Coronary artery (tissue), 2 donors: ENCODE data around the gene CLEC3A.

Experiments used
- DNase-seq: peaks from one replicate; pipeline ENCODE4 v3.0.0-alpha.2; 2017; ENCODE audit warnings: low spot score
- H3K27ac ChIP-seq, 2 donors: fragments of 200-600 bp; sonication (generic); one replicate each; pipeline ENCODE4 v1.5.1; 2016 to 2019
- H3K4me3 ChIP-seq: fragments of 200-600 bp; sonication (generic); 2 replicates; pipeline ENCODE4 v1.5.1; 2016; ENCODE audit warnings: mild to moderate bottlenecking, moderate library complexity
- CTCF ChIP-seq: fragments of 200-600 bp; sonication (generic); IDR thresholded peaks from one replicate; pipeline ENCODE4 v1.5.1; 2019; ENCODE audit warnings: antibody characterized with exemption

The CLEC3A gene

GRCh38 chr16:78002915-78003538 lies 19.3 kb upstream of the CLEC3A start:
- Histone ChIP-seq H3K27ac (no peak overlapping the region), H3K4me3 (peak overlapping the region; percentile 29)
- peak; percentile 86 for TF ChIP-seq CTCF
- peak; percentile 90 for DNase-seq

- no peak for DNase-seq
- Histone ChIP-seq H3K4me3 (no peak overlapping the region), H3K27ac (no peak overlapping the region)
- no peak for TF ChIP-seq CTCF
Observed at GRCh38 chr16:78004517-78004916, 17.8 kb upstream of the CLEC3A start.

- H3K4me3 ChIP-seq = no peak overlapping the region
- no peak for TF ChIP-seq CTCF
- H3K27ac ChIP-seq = no peak overlapping the region
- DNase-seq = no peak
Observed at GRCh38 chr16:78005881-78006280, 16.5 kb upstream of the CLEC3A start.

- Histone ChIP-seq H3K27ac (no peak overlapping the region), H3K4me3 (no peak overlapping the region)
- no peak for TF ChIP-seq CTCF
- DNase-seq = no peak
Observed at GRCh38 chr16:78007121-78007520, 15.2 kb upstream of the CLEC3A start.

GRCh38 chr16:78024159-78024558 lies 1.8 kb downstream of the CLEC3A start:
- no peak overlapping the region for H3K27ac ChIP-seq
- no peak for TF ChIP-seq CTCF

GRCh38 chr16:78025631-78026030 lies 3.3 kb downstream of the CLEC3A start:
- no peak for TF ChIP-seq CTCF
- no peak for DNase-seq
- H3K4me3 ChIP-seq = no peak overlapping the region
- no peak overlapping the region for H3K27ac ChIP-seq

More at GRCh38 chr16:78024159-78024558, 1.8 kb downstream of the CLEC3A start:
- H3K4me3 ChIP-seq = no peak overlapping the region
- no peak for DNase-seq

GRCh38 chr16:78028018-78028417 lies 5.7 kb downstream of the CLEC3A start:
- DNase-seq = no peak
- H3K27ac ChIP-seq = no peak overlapping the region
- no peak for TF ChIP-seq CTCF

More at GRCh38 chr16:78028018-78028417, 5.7 kb downstream of the CLEC3A start:
- H3K4me3 ChIP-seq = no peak overlapping the region
